ENCODE measurements around the gene NLGN1. TPM values are rescaled to one million over a fixed set of nuclear protein-coding genes. Genes with fewer than 3 reads are reported as not detected.

Gene NLGN1
- total and polyA plus RNA-seq, 9 of the 15 experiments (the other 6 are each of a cell fraction or from before 2014, with no cell fraction given): under 0.01 to 0.01 TPM; not detected in 7

DNA sequence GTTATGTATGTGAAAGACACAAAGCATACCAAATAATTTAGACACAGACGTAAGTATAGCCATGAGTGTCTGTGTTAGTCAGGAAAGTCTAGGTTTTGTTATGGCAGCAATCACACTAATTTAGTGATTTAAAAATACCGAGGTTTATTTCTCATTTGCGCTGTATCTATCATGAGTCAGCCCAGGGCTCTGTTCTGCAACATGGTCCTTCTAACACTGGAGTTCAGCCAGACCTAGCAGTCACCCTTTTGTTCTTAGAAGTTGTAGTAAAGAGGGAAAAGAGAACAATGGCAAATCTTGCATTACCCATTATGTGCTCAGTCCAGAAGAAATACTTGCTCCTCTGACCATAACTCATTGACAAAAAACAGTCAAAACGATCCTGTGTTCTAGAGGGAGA, 311.5 kb downstream of the NLGN1 start:
- no peaks in the 10 kb centered on the region for H3K36me3 ChIP-seq (ENCODE audit: control insufficient read depth, insufficient read depth, low read length)
- no peak for ATAC-seq
- CTCF ChIA-PET (ENCODE audit: low intra/inter-chr PET ratio): no interaction called here
- intact Hi-C loops (cut with micrococcal nuclease) (no loop called here), in situ Hi-C loops (cut with MboI) (no loop called here)
- no peaks in the 10 kb centered on the region for H4K20me1 ChIP-seq (replicated peaks; ENCODE audit: control insufficient read depth, insufficient read depth, low read length)
- H3K79me2 ChIP-seq (ENCODE audit: control insufficient read depth, insufficient read depth, low read length): no peaks in the 10 kb centered on the region
- H3K27ac ChIP-seq (ENCODE audit: extremely low read depth, low read depth, low read length): no peak overlapping the region
- H3K4me1 ChIP-seq (replicated peaks in 1 of 2; ENCODE audit: control insufficient read depth in 2 of 2, insufficient read depth in 2 of 2, low read length in 2 of 2): no peaks in the 10 kb centered on the region
- H3K9me3 ChIP-seq (replicated peaks; ENCODE audit: control insufficient read depth, insufficient read depth, low read depth, low read length): no peaks in the 10 kb centered on the region; the same call in 1 of the 2 replicates
- H3K4me3 ChIP-seq: no peak overlapping the region
- H2AFZ ChIP-seq (ENCODE audit: low read depth, low read length): no peak overlapping the region
- BruUV-seq (replicated peaks): no TSS peak
- FAIRE-seq: no peak
- WGBS (ENCODE audit: insufficient coverage, low coverage, missing lambda C conversion rate): 1% methylated on average over 4 of the region's 4 CpGs
- H3K27me3 ChIP-seq (ENCODE audit: control insufficient read depth in 2 of 2, insufficient read depth in 2 of 2, low read length in 2 of 2): no peaks in the 10 kb centered on the region
- TF ChIP-seq, protein P1, sequence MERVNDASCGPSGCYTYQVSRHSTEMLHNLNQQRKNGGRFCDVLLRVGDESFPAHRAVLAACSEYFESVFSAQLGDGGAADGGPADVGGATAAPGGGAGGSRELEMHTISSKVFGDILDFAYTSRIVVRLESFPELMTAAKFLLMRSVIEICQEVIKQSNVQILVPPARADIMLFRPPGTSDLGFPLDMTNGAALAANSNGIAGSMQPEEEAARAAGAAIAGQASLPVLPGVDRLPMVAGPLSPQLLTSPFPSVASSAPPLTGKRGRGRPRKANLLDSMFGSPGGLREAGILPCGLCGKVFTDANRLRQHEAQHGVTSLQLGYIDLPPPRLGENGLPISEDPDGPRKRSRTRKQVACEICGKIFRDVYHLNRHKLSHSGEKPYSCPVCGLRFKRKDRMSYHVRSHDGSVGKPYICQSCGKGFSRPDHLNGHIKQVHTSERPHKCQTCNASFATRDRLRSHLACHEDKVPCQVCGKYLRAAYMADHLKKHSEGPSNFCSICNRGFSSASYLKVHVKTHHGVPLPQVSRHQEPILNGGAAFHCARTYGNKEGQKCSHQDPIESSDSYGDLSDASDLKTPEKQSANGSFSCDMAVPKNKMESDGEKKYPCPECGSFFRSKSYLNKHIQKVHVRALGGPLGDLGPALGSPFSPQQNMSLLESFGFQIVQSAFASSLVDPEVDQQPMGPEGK (CRISPR knock-in tag; IDR thresholded peaks at IDR 0.05; ENCODE audit: borderline replicate concordance): no peak
- TF ChIP-seq ZNF239 (CRISPR knock-in tag; IDR thresholded peaks at IDR 0.05): no peak
- TF ChIP-seq ZNF24 (IDR thresholded peaks at IDR 0.05): no peak
- no peak for TF ChIP-seq DNMT1 (IDR thresholded peaks at IDR 0.05)
- TF ChIP-seq BHLHE40 (IDR thresholded peaks at IDR 0.05; ENCODE audit: low read length): no peak
- no peak for TF ChIP-seq XRCC4 (IDR thresholded peaks at IDR 0.05; ENCODE audit: extremely low read depth, insufficient read depth, insufficient read length)
- no peak overlapping the region for H3K9ac ChIP-seq (ENCODE audit: insufficient read depth in 1 of 2, low read depth in 2 of 2, low read length in 2 of 2)
- H3K4me2 ChIP-seq (ENCODE audit: insufficient read depth, low read length): no peak overlapping the region
- no peaks in the 10 kb centered on the region for H3K9me1 ChIP-seq (ENCODE audit: control insufficient read depth, insufficient read depth, low read length)
- POLR2A ChIA-PET: no interaction called here
- DNase-seq (ENCODE audit: extremely low read depth in 1 of 4, low spot score in 3 of 4): no peak
